Muscle of back (tissue), 11 donors: ENCODE data around the gene ADGRG6. TPM values are rescaled to one million over a fixed set of nuclear protein-coding genes. Genes with fewer than 3 reads are reported as not detected.
A peak's percentile ranks its signal among the peaks of the same experiment; 100 is the strongest.
"Not testable (repeated sequence)": the region's sequence is repeated elsewhere in the genome, so short reads cannot be mapped to it uniquely, and the experiment has no call there.

Source experiments
- DNase-seq, 3 donors: peaks; one replicate each; pipeline versions ENCODE4 v3.0.0 to v3.0.0-alpha.2; 2013
- polyA plus RNA-seq, 10 donors: library from polyadenylated mRNA; unstranded; fragments of 120-200 nt; gene quantifications; one replicate each; pipeline ENCODE4 v1.2.1, GENCODE V29; 2013; ENCODE audit not compliant: insufficient read length in 10 of 10

The ADGRG6 gene
- polyA plus RNA-seq, 10 donors = 7.3 to 13.0 (median 10.4) TPM

GRCh38 chr6:142443102-142443501 lies 141.3 kb downstream of the ADGRG6 start:
- no peak for DNase-seq

- DNase-seq = no peak
Observed at GRCh38 chr6:142443532-142443931, 141.7 kb downstream of the ADGRG6 start.

DNA sequence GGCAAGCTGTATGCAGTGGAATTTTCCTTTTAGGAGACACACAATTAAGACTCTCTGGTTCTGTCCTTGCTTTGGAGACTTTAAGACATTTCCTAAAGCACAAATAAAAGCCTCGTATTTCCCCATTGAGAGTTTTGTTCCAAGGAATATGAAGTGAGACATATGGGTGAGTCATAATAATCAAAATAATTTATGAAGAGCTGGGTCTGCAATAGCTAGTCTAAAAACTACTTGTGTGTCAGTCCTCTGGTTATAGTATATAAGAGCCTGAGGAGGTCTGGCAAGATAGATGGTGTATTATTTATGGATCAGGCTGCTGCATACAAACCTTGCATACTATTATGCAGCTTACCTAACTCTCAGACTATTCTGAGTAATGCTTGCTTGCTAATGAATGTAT lies 142.6 kb downstream of the ADGRG6 start:
- DNase-seq = peak in 2 of 3 donors; percentile 45 to 52

DNA sequence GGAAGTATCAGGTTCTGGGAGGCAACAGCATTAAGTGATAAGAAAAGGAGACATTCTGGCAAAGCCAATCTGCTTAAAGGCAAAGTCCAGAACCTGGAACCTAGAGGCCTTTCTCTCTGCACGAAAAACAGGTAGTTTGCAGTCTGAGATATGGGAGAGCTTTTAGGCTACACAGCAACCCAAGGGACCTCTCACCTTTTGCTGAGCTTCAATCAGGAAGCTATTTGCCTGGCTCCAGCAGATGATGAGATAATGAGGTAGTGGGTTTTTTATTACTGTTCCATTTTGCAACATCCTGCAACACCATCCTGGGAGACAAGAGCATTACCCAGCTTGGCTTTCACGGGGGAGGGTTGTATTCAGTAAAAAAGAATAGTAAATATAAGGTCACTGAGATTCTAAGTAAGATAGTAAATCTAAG lies 143.1 kb downstream of the ADGRG6 start:
- DNase-seq = peak in 1 of 3 donors; percentile 6

- DNase-seq = peak in 2 of 3 donors; percentile 10 to 30
Observed at GRCh38 chr6:142446168-142446567, 144.4 kb downstream of the ADGRG6 start.

GRCh38 chr6:142446576-142446975 lies 144.8 kb downstream of the ADGRG6 start:
- DNase-seq = no peak

- no peak for DNase-seq
Observed at GRCh38 chr6:142448091-142448729, 146.4 kb downstream of the ADGRG6 start.

- not testable (repeated sequence) for DNase-seq
Observed at GRCh38 chr6:142450856-142451255, 149.0 kb downstream of the ADGRG6 start.

GRCh38 chr6:142452993-142453392 lies 151.2 kb downstream of the ADGRG6 start:
- DNase-seq = no peak

- DNase-seq = not testable (repeated sequence)
Observed at GRCh38 chr6:142454196-142454595, 152.4 kb downstream of the ADGRG6 start.

GRCh38 chr6:142454848-142455247 lies 153.0 kb downstream of the ADGRG6 start:
- DNase-seq = not testable (repeated sequence)

GRCh38 chr6:142455957-142456589 lies 154.3 kb downstream of the ADGRG6 start:
- DNase-seq = peak in 1 of 3 donors; percentile 5

DNA sequence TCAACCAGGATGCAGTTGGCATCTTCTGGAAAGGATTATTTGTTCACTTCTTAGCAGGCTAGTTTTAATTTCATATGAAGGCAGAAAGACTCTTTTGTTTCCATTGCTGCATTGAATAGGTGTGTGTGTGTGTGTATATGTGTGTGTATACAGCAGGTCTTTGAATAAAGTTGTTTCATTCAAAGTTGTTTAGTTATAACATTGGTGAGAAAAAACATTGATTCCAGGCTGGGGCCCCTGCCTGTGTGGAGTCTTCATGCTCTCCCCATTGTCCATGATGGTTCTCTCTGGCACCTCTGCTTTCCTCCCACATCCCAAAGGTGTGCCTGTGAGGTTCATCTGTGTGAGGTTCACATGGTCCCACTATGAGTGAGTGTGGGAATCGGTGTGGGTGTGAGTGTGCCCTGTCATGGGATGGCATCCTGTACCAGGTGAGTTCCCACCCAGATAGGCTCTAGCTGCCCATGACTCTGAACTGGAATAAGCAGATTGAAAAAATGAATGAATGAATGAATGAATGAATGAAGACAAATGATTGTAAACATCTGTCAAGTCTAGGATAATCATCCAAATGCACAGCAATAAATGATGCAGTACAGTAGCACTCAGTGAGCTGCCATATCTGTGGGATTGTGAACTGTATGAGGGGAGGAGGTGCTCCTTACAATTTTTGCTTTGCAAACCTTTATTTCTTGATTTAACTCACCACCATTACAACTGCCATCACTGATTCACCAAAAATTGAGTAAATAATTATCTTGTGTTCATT lies 156.0 kb downstream of the ADGRG6 start:
- peak in 1 of 3 donors; percentile 3 for DNase-seq

- DNase-seq = peak in 2 of 3 donors; percentile 33 to 64
Observed at GRCh38 chr6:142458836-142459235, 157.0 kb downstream of the ADGRG6 start.

DNA sequence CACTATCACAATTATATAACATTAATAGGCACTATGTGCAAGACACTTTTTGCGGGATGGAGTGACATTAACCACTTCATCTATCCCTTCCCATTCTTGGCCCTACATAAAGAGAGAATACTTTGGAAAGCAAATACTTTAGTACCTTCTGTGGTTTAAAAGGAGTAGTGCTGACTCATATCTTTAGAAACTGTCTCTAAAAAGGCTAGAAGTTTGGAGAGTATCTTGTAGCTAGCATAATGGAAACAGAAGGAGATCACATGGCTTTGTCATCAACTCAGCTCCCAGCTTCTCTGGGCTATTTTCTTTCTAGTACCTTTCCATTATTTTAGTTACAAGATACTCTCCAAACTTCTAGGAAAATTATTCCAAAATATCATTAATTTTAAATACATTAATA lies 157.5 kb downstream of the ADGRG6 start:
- peak in 2 of 3 donors; percentile 44 to 58 for DNase-seq

- no peak for DNase-seq
Observed at GRCh38 chr6:142462260-142462659, 160.5 kb downstream of the ADGRG6 start.

GRCh38 chr6:142463988-142464387 lies 162.2 kb downstream of the ADGRG6 start:
- no peak for DNase-seq

GRCh38 chr6:142469220-142469619 lies 167.4 kb downstream of the ADGRG6 start:
- DNase-seq = no peak

- DNase-seq = no peak
Observed at GRCh38 chr6:142470421-142470820, 168.6 kb downstream of the ADGRG6 start.

DNA sequence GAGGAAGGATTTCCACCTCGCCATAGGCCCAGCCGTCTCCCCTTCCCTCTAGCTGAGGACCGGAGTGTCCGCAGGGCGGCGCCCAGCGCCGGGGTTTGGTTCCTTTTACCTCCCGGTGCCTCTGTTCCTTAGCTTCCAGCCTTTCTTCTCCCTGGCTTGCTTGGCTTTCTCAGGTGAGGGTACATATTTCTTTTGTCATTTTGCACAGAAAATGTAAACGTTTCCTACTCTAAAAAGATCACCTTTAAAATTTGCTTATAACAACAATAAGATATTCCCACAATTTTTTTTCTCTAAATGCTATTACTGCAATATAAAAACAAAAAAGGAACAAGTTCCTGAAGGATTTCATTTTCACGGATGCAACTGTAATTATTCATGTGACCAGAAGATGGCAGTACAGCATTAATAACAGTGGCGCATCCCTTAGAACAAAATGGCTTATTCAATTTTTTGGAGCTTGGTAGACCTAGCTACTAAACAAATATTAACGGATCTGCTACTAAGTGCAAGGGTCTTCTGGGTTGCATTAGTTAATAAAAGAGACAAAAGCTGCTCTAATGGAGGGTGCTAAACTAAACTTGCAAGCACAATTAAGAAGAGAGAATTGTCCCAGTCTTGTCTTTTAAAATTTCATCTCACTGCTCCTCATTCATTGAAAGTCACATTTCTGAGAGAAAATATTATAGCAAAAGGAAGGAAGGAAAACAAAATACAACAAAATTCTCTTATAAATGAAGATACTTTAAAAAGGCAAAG lies 172.9 kb downstream of the ADGRG6 start:
- peak in 2 of 3 donors; percentile 52 to 72 for DNase-seq

DNA sequence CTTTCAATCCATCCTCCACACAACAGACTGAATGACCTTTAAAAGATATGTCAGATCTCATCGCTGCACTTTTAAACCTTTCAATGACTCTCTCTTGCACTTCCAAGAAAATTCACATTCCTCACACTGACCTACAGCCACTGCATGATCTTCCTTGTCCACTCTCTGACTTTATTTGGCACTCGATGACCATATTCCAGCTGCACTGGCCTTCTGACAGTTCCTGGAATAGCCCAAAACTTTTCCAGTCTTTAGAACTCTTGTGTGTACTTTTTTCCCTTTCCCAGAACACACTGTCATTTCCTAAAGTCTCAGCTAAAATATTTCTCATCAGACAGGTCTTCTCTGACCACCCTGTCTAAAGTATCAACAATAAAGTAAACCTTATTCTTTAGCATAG lies 174.6 kb downstream of the ADGRG6 start:
- DNase-seq = peak in 2 of 3 donors; percentile 53 to 58

- DNase-seq = no peak
Observed at GRCh38 chr6:142478117-142478516, 176.3 kb downstream of the ADGRG6 start.
